GM21825 (cell line): ENCODE data around the gene LGSN.
"Not testable (repeated sequence)": the region's sequence is repeated elsewhere in the genome, so short reads cannot be mapped to it uniquely, and the experiment has no call there.

Source experiments
- ATAC-seq: cut with Tn5 transposase; IDR thresholded peaks from one replicate; pipeline ENCODE4 v1.9.1; 2021; ENCODE audit warnings: mild to moderate bottlenecking, moderate library complexity; ENCODE audit not compliant: unreplicated experiment

LGSN gene

GRCh38 chr6:63246581-63246980 is 73.2 kb downstream of the LGSN start:
- ATAC-seq = no peak

- ATAC-seq = peak; percentile 67
These were observed 73.9 kb downstream of the LGSN start for GRCh38 chr6:63245909-63246308.

- ATAC-seq = no peak
These were observed 74.4 kb downstream of the LGSN start for GRCh38 chr6:63245420-63245819.

GRCh38 chr6:63236398-63236817 is 83.4 kb downstream of the LGSN start:
- ATAC-seq = no peak

GRCh38 chr6:63230511-63230910 is 89.3 kb downstream of the LGSN start:
- not testable (repeated sequence) for ATAC-seq

- ATAC-seq = not testable (repeated sequence)
These were observed 89.8 kb downstream of the LGSN start for GRCh38 chr6:63230027-63230426.

- ATAC-seq = not testable (repeated sequence)
These were observed 91.6 kb downstream of the LGSN start for GRCh38 chr6:63227928-63228894.

GRCh38 chr6:63225987-63226386 is 93.8 kb downstream of the LGSN start:
- not testable (repeated sequence) for ATAC-seq
